ENCODE results near the gene AURKB. TPM values are rescaled to one million over a fixed set of nuclear protein-coding genes. Genes with fewer than 3 reads are reported as not detected.
A peak's percentile ranks its signal among the peaks of the same experiment; 100 is the strongest.

AURKB gene
- total and polyA plus RNA-seq, 4 donors = 2.1 to 5.7 (median 3.7) TPM

DNA sequence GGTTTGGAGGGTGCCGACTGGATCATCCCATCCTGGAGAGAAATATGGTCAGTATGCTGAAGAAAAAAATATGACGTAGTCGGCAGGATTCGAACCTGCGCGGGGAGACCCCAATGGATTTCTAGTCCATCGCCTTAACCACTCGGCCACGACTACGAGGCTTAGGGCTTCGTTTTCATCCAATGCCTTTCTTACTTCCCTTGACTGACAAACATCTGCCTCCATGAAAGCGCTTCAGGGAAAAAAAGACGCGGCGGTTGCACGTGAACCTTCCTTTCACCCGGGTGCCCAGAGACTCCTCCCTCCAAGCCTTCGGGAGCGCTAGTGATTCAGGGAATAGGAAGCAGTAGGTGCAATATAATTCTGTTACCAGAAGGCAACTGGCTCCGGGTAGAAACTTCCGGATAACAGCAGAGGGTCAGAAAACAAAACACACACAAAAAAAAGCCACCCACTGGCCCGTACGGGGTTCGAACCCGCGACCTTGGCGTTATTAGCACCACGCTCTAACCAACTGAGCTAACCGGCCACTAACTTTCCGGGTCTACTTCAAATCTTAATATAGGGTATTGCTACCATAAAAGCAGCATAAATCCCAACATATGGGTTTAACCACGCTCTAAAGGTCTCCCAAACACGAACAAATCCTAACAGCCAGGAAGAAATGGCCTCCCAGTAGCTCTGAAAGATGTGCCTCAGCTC lies 16.3 kb upstream of the AURKB start:
- H3K27me3 ChIP-seq (ENCODE audit: control insufficient read depth in 3 of 3, insufficient read depth in 3 of 3, low read length in 2 of 3) = no peaks in the 10 kb centered on the region
- peak; percentile 92 to 96 (median 96) for DNase-seq
- H3K4me3 ChIP-seq = no peak overlapping the region
- TF ChIP-seq, protein P1, sequence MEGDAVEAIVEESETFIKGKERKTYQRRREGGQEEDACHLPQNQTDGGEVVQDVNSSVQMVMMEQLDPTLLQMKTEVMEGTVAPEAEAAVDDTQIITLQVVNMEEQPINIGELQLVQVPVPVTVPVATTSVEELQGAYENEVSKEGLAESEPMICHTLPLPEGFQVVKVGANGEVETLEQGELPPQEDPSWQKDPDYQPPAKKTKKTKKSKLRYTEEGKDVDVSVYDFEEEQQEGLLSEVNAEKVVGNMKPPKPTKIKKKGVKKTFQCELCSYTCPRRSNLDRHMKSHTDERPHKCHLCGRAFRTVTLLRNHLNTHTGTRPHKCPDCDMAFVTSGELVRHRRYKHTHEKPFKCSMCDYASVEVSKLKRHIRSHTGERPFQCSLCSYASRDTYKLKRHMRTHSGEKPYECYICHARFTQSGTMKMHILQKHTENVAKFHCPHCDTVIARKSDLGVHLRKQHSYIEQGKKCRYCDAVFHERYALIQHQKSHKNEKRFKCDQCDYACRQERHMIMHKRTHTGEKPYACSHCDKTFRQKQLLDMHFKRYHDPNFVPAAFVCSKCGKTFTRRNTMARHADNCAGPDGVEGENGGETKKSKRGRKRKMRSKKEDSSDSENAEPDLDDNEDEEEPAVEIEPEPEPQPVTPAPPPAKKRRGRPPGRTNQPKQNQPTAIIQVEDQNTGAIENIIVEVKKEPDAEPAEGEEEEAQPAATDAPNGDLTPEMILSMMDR (IDR thresholded peaks at IDR 0.05; ENCODE audit: control extremely low read depth, extremely low read depth) = no peak
- H3K9me3 ChIP-seq (ENCODE audit: control insufficient read depth in 4 of 4, insufficient read depth in 3 of 4, low read length in 3 of 4) = no peaks in the 10 kb centered on the region
- H3K36me3 ChIP-seq (ENCODE audit: control insufficient read depth in 4 of 4, insufficient read depth in 4 of 4, low read length in 4 of 4) = peaks cover 14 to 42% (median 23%) of the 10 kb centered on the region in 4 donors
- 12 to 19% methylated on average over 32 of the region's 32 CpGs for WGBS, 2 donors
- peaks cover 2 to 23% (median 5%) of the 10 kb centered on the region in 5 donors for H3K4me1 ChIP-seq (ENCODE audit: control insufficient read depth in 5 of 5, insufficient read depth in 5 of 5, low read length in 5 of 5)
- peak overlapping the region in 1 of 2 donors; percentile 64 for H3K9ac ChIP-seq (ENCODE audit: insufficient read depth in 1 of 2, low read length in 2 of 2)
- peak overlapping the region in 1 of 2 donors; percentile 29 for H3K27ac ChIP-seq (ENCODE audit: low read depth in 1 of 2, low read length in 1 of 2)
- no peak for ATAC-seq (ENCODE audit: insufficient read depth, low FRiP score)

DNA sequence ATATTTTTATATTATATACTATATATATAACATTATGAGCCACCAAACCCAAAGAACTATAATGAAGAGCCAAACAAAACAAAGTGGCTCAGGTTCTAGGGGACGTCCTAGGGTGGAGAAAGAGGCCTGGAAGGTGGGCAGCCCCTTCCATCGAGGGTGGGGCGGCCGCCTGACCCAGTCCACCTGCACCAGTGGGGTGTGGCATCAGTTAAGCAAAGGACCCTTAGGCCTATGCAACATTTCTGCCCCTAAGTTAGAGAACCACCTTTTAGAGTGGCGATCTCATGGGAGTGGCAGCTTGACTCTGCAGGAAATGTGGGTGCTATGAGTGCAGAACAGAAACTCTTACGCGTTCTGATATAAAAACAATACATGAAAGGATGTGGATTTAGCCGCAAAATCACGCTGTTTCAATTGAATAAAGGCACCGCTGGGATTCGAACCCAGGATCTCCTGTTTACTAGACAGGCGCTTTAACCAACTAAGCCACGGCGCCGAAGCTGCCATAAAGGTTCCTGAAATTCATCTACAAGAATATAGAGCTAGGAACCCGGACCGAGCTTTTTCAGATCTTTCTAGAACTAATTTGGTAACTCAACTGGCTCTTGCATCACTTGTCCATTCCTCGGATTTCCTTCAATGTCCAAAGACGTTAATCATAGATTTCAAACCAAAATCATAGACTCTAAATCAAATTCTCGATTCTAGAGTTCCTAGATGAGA lies 15.6 kb upstream of the AURKB start:
- no peak overlapping the region for H3K4me3 ChIP-seq
- no peaks in the 10 kb centered on the region for H3K27me3 ChIP-seq (ENCODE audit: control insufficient read depth in 3 of 3, insufficient read depth in 3 of 3, low read length in 2 of 3)
- TF ChIP-seq, protein P1 (IDR thresholded peaks at IDR 0.05; ENCODE audit: control extremely low read depth, extremely low read depth) = no peak
- peaks cover 11 to 35% (median 21%) of the 10 kb centered on the region in 4 donors for H3K36me3 ChIP-seq (ENCODE audit: control insufficient read depth in 4 of 4, insufficient read depth in 4 of 4, low read length in 4 of 4)
- ATAC-seq (ENCODE audit: insufficient read depth, low FRiP score) = no peak
- H3K9ac ChIP-seq (ENCODE audit: insufficient read depth in 1 of 2, low read length in 2 of 2) = peak overlapping the region in 1 of 2 donors; percentile 64
- no peaks in the 10 kb centered on the region for H3K9me3 ChIP-seq (ENCODE audit: control insufficient read depth in 4 of 4, insufficient read depth in 3 of 4, low read length in 3 of 4)
- H3K27ac ChIP-seq (ENCODE audit: low read depth in 1 of 2, low read length in 1 of 2) = peak overlapping the region; percentile 7 to 29
- peak; percentile 61 to 78 (median 61) for DNase-seq
- H3K4me1 ChIP-seq (ENCODE audit: control insufficient read depth in 5 of 5, insufficient read depth in 5 of 5, low read length in 5 of 5) = peaks cover 2 to 23% (median 5%) of the 10 kb centered on the region in 5 donors
- 53 to 57% methylated on average over 20 of the region's 20 CpGs for WGBS, 2 donors

DNA sequence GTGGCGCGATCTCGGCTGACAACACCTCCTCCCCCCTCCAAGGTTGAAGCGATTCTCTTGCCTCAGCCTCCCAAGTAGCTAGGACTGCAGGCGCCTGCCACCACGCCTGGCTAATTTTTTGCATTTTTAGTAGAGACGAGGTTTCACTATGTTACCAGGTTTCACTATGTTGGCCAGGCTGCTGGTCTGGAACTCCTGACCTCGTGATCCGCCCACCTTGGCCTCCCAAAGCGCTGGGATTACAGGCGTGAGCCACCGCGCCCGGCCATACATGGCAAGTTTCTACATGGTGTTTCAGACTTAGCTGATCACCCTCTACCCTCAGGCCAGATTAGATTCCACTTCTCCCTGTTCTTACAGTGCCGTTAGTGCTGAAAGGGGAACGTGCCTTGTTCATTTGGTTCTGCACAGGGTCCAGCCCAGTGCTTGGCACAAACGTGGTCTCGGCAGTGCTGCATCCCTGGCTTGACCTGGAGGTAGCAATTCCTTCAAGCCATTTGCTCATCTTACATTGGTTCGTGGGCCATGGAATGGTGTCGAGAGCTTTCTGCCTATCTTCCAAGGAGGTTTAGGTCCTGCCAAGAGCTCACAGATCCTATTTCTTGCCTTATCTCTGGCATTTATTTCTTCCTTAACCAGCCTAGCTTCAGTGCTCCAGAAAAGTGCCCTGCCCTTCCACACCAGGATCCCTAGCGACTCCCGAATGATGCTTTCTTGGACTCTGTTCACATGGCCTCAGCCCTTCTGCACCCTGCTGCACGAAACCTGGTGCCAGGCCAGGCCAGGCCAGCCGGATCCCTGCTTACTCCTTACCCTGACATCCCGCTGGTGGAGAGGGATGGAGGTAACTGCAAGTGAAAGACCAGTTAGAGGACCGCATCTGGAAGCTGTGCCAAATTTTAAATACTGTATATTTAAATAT lies 14.8 kb upstream of the AURKB start:
- Histone ChIP-seq H3K4me1 (ENCODE audit: control insufficient read depth in 5 of 5, insufficient read depth in 5 of 5, low read length in 5 of 5) (peaks cover 2 to 23% (median 5%) of the 10 kb centered on the region in 5 donors), H3K27me3 (ENCODE audit: control insufficient read depth in 3 of 3, insufficient read depth in 3 of 3, low read length in 2 of 3) (no peaks in the 10 kb centered on the region), H3K36me3 (ENCODE audit: control insufficient read depth in 4 of 4, insufficient read depth in 4 of 4, low read length in 4 of 4) (peaks cover 11 to 28% (median 14%) of the 10 kb centered on the region in 4 donors), H3K9ac (ENCODE audit: insufficient read depth in 1 of 2, low read length in 2 of 2) (no peak overlapping the region), H3K27ac (ENCODE audit: low read depth in 1 of 2, low read length in 1 of 2) (no peak overlapping the region), H3K9me3 (ENCODE audit: control insufficient read depth in 4 of 4, insufficient read depth in 3 of 4, low read length in 3 of 4) (no peaks in the 10 kb centered on the region), H3K4me3 (no peak overlapping the region)
- ATAC-seq (ENCODE audit: insufficient read depth, low FRiP score) = no peak
- 94 to 95% methylated on average over 26 of the region's 26 CpGs for WGBS, 2 donors
- no peak for DNase-seq
- TF ChIP-seq, protein P1 (IDR thresholded peaks at IDR 0.05; ENCODE audit: control extremely low read depth, extremely low read depth) = no peak
